22Rv1 (cell line): ENCODE results near the gene TRIM71.

Experiments
- CTCF ChIP-seq: fragments of 450-650 bp; IDR thresholded peaks from 2 replicates; pipeline ENCODE4 v1.5.1; 2017; ENCODE audit warnings: mild to moderate bottlenecking
- ZFX ChIP-seq: fragments of 450-650 bp; IDR thresholded peaks from 2 replicates; pipeline ENCODE4 v1.6.1; 2017; ENCODE audit warnings: antibody characterized with exemption, borderline replicate concordance

- TF ChIP-seq CTCF (no peak), ZFX (no peak)
Measured at GRCh38 chr3:32855350-32855953, 37.7 kb downstream of the TRIM71 start.
